ENCODE results near the gene ANKRD55.

DNA sequence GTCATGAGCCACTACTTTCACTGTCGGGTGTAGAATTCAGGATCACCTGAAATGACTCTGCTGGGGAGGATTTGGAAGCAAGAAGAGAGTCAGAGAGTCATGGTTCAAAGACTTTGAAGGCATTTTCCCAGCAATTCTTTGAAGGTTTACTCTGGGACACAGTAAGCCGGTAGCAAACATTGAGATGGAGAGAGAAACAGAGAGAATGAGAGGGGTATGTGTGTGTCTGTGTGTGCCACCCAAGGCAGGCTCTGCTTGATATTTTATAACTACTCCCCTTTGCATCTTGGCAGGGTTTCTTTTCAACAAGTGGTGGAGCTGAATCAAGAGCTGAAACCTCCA, 89.8 kb downstream of the ANKRD55 start:
- TF ChIP-seq, protein P1, sequence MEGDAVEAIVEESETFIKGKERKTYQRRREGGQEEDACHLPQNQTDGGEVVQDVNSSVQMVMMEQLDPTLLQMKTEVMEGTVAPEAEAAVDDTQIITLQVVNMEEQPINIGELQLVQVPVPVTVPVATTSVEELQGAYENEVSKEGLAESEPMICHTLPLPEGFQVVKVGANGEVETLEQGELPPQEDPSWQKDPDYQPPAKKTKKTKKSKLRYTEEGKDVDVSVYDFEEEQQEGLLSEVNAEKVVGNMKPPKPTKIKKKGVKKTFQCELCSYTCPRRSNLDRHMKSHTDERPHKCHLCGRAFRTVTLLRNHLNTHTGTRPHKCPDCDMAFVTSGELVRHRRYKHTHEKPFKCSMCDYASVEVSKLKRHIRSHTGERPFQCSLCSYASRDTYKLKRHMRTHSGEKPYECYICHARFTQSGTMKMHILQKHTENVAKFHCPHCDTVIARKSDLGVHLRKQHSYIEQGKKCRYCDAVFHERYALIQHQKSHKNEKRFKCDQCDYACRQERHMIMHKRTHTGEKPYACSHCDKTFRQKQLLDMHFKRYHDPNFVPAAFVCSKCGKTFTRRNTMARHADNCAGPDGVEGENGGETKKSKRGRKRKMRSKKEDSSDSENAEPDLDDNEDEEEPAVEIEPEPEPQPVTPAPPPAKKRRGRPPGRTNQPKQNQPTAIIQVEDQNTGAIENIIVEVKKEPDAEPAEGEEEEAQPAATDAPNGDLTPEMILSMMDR (IDR thresholded peaks at IDR 0.05; ENCODE audit: low read depth, low read length, missing input control), result no peak
- TF ChIP-seq RAD21 (IDR thresholded peaks at IDR 0.05) (no peak), JUND (IDR thresholded peaks at IDR 0.05) (no peak)
